GM12873 (cell line): ENCODE data around the gene UBE2D3.

ENCODE experiments used
- CTCF ChIP-seq: IDR thresholded peaks from 2 replicates; pipeline ENCODE4 v1.5.1; 2012; ENCODE audit warnings: low read depth, mild to moderate bottlenecking, moderate library complexity, low read length, control low read depth; ENCODE audit not compliant: insufficient read depth; ENCODE audit errors: missing control alignments

Gene UBE2D3

GRCh38 chr4:102819588-102820365 is 7.6 kb downstream of the UBE2D3 start:
- TF ChIP-seq CTCF, result no peak

- TF ChIP-seq CTCF, result no peak
These were observed 9.6 kb downstream of the UBE2D3 start for GRCh38 chr4:102817613-102818268.

- no peak for TF ChIP-seq CTCF
These were observed 10.2 kb downstream of the UBE2D3 start for GRCh38 chr4:102817021-102817605.

GRCh38 chr4:102815981-102816380 is 11.4 kb downstream of the UBE2D3 start:
- TF ChIP-seq CTCF, result no peak

GRCh38 chr4:102809691-102810090 is 17.7 kb downstream of the UBE2D3 start:
- no peak for TF ChIP-seq CTCF

- no peak for TF ChIP-seq CTCF
These were observed 18.2 kb downstream of the UBE2D3 start for GRCh38 chr4:102809190-102809589.

- TF ChIP-seq CTCF, result no peak
These were observed 19.3 kb downstream of the UBE2D3 start for GRCh38 chr4:102808009-102808408.
